Measurements from ENCODE around the gene CHST11.
A peak's percentile ranks its signal among the peaks of the same experiment; 100 is the strongest.

The CHST11 gene

GRCh38 chr12:104585448-104586055, 128.8 kb downstream of the CHST11 start:
- no peak for DNase-seq (ENCODE audit: low read depth)

- DNase-seq (ENCODE audit: low read depth): no peak
Observed at GRCh38 chr12:104586351-104586919, 129.7 kb downstream of the CHST11 start.

DNA sequence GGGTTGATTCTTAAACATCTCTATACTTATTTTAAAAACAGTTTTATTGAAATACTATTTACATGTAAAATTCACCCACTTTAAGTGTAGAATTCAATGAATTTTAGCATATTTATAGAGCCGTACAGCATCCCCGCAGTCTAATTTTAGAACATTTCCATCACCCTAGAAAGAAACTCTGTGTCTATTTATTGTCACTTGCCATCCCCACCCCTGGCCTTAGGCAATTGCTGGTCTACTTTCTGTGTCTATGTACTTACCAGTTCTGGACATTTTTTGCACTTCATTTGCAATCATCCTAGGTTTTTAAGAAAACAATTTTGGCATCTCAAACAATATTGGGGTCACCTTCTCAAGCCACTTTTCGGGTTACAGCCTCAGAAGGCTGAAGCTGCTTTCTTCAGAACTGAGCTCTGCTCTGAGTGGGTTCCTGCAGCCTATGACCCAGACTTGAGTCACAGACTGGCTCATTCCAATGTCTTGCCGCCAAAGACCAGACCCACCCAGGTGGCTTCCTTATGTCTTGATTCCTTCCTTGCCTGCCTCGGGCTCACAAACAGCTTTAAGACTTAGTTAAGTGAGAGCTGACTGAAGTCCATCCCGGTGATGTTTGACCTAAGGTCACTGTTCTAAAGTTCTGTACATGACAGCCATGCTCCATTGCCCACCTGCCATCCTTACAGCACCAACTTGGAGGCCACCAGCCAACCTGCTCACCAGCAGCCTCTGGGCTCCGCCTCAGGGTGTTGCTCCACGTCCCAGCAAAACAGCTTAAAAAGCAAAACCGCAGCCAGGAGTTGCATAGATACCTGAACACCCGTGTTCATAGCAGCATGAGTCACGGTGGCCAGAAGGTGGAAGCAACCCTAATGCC, 131.5 kb downstream of the CHST11 start:
- DNase-seq (ENCODE audit: low read depth): no peak

DNA sequence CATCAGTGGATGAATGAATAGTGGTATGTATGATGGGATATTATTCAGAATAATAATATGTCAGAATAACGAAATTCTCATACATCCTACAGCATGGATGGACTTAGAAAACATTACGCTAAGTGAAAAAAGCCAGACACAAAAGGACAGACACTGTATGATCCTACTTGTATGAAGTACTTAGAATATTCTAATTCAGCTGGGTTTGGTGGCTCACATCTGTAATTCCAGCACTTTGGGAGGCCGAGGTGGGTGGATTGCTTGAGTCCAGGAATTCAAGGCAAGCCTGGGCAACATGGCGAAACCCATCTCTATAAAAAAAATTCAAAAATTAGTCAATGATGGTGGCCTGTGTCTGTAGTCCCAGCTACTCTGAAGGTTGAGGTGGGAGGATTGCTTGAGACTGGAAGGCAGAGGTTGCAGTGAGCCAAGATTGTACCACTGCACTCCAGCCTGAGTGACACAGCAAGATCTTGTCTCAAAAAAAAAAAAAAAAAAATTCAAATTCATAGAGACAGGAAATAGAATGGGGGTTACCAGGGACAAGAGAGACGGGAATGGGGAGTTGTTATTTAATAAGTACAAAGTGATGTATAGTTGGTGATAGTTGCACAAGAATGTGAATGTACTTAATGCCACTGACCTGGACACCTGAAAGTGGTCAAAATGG, 132.3 kb downstream of the CHST11 start:
- DNase-seq (ENCODE audit: low read depth): no peak

DNA sequence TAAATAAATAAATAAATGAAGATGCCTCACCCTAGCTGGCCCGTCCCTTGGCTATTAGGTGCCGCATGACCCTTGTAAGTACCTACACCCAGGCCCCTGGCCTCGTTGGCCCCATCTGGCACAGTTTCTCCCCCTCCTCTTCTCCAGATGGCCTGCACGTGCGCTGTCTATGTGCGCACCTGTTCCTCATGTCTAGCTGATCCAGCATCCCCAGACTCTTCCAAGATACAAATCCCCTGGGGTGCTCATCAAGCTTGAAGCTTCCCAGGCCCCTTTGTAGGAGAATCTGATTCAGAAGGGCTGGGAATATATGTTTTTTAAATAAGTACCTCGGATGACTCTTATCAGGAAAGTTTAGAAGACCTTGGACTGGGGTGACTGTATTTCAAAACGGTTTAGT, 133.3 kb downstream of the CHST11 start:
- no peak for DNase-seq (ENCODE audit: low read depth)

DNA sequence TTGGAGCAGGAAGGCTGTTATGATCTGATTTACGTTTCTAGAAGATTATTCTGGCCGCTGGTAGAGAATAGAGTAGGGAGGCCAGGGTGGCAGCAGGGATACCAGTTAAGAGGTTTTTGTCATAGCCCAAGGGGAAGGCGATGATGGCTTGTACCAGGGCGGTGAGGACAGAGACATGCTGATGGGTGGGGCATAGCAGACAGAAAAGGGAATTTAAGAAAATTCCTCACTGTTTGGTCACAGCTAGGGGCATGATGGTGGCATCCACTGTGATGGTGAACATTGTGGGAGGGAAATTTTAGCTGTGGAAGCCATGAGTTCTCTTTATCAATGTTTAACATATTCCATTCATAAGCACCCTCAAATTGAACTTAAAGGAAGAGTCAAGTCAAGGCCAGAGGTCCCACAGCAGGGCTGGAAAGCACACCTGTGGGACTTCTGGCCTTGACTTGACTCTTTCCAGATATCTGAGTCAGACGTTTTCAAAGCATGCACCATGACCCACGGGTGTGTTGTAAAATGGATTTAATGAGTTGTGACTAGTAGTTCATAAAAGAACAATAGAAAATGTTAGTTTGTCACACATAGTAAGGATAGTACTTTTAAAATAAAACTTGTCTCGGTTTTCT, 134.6 kb downstream of the CHST11 start:
- DNase-seq (ENCODE audit: low read depth): no peak

GRCh38 chr12:104593482-104593881, 136.7 kb downstream of the CHST11 start:
- DNase-seq (ENCODE audit: low read depth): no peak

DNA sequence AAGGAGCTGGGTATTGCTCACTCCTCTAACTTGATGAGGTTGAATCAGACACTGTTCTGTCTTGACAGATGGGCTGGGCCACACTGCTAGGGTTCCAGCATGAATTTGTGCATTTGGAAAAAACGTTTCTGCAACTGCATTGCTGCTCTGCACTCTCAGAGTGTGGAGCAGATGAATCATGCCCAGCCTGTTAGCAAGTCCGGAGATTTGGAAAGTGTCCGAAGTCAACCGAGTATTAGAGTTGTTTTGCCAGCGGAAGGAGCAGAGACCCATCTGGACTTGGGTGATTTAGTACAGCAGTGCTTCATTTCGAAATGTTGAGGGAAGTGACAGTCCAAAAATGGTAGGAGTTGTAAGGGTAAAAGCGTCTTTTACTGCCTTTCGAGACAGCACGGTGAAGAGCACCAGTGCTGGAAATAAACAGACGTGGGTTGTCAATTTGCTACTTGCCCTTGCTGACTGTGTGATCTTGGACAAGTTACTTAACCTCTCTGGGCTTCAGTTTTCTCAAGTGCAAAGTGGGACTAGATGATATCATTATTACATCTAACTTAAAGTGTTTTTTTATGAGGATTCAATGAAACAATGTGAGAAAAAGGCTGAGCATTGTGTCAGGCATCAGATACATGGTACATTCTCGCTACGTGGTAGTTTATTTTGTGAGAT, 139.5 kb downstream of the CHST11 start:
- peak; percentile 51 for DNase-seq (ENCODE audit: low read depth)

- DNase-seq (ENCODE audit: low read depth): no peak
Observed at GRCh38 chr12:104596898-104597843, 140.4 kb downstream of the CHST11 start.

DNA sequence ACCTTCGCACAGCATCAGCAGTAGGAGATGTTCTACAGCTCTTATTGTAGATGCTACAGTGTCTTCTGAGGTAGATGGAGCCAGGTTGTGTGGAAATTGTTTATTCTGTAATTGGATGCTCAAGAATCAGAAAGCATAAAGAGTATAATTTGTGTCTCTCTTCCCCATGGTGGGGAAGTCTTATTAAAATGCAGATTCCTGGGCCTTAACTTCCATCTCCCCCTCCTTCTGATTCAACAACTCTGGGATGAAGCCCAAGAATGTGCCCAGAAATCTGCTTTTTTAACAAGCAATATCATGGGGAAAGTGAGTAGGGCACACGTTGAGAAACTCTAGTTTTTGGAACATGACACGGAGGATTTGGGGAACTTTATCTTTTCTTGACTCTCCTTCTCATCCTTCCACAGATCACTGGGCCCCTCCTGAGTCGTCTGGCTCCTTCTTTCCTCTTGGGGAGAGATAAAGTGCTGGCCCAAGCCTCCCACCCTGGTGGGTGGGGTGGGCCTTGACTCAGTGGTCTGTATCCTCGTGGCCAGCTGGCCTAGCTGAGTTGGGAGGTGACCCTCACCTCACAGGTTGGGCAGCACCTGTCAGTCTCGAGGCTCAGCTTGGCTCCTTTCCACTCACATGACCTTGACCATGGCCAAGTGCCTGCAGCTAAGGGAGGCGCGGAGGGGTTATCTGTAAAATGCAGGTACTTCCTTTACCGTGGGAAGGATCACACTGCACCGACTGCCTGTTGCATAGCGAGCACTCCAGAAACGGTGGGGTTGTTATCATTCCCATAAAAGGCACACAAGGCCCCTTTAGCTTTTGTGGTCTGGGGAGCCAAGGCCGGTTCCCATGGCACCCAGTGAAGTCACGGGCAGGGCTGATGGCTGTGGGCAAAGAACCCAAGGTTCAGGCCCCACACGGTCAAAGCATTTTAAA, 141.9 kb downstream of the CHST11 start:
- DNase-seq (ENCODE audit: low read depth): no peak

DNA sequence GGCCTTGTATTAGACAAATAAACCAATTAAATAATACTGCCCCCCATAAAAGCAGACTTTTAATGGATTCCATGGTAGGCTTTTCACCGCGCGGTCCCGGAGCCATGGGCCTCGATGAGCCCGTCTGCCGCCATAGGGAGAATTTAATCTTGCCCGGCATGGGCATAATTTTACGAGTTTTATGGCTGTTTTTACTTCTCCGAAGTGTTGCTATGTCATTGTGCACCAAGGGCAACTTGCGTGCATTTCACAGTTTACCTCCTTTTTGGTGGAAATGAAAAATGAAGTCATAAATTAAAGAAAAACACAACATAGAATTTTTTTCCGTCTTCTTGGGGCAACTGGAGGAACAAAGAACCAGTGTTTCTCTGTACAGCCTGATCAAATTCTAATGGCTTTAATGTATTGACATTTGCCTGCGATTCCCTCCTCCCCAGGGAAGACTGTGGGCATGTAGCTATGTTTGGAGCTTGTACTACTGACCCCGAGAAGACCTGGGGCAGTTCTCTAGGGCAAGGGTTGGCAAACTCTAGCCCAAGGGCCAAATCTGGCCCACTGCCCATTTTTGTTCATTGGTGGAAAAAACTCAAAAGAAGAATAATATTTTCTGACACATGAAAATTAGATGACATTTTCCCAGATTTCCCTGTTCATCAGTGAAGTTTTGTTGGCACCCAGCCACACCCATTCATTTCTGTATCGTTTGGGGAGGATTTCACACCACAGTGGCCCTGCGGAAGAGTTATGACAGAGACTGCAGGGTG, 142.7 kb downstream of the CHST11 start:
- no peak for DNase-seq (ENCODE audit: low read depth)

GRCh38 chr12:104600036-104600712, 143.4 kb downstream of the CHST11 start:
- no peak for DNase-seq (ENCODE audit: low read depth)

- DNase-seq (ENCODE audit: low read depth): no peak
Observed at GRCh38 chr12:104600790-104601739, 144.3 kb downstream of the CHST11 start.

DNA sequence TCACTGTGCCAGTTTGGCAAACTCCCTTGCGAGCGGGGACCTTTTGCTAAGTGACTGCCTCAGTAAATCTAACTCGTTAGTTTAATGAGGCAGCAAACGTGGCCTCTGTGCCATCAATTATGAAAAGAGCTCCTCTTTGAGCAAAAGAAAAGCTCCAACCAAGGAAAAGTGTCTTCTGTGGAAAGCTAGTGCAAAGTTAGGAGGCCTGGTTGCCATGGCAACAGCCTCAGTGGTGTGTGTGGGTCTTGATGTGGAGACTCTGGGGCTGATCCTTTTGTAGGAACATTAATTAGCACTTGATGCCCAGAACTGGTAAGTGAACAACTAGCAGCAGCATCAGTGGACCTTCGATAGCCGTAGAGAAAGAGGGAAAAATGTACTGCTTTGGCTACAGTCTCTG, 145.7 kb downstream of the CHST11 start:
- DNase-seq (ENCODE audit: low read depth): no peak

- DNase-seq (ENCODE audit: low read depth): no peak
Observed at GRCh38 chr12:104602896-104603295, 146.1 kb downstream of the CHST11 start.

DNA sequence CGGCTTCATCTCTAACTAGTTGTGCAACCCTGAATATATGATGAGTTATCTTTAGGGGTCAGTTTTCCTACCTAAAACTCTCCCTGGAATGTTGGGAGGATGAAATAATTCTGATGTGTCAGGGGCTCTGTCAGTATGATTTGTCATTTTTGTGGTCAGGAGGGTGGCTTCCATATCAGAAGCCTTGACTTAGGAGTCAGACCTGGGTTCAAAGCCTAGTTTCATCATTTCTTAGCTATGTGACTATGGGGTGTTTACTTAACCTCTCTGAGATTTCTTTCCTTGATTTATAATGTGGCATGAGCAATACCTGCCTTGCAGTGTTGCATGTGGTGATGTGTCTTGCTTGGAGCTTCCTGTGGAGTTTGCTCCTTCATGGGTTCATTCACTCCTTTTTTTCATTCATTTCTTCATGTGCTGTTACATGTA, 146.8 kb downstream of the CHST11 start:
- no peak for DNase-seq (ENCODE audit: low read depth)

Measured in fibroblast of the conjunctiva (primary cell).